Amygdala (tissue), 56 donors: ENCODE measurements around the gene CENPB.
"Not testable (repeated sequence)": the region's sequence is repeated elsewhere in the genome, so short reads cannot be mapped to it uniquely, and the experiment has no call there.

Experiments used
- DNase-seq, 56 donors: peaks; one replicate each; lab custom pipeline; 2025; lab: John Stamatoyannopoulos, UW

The CENPB gene

DNA sequence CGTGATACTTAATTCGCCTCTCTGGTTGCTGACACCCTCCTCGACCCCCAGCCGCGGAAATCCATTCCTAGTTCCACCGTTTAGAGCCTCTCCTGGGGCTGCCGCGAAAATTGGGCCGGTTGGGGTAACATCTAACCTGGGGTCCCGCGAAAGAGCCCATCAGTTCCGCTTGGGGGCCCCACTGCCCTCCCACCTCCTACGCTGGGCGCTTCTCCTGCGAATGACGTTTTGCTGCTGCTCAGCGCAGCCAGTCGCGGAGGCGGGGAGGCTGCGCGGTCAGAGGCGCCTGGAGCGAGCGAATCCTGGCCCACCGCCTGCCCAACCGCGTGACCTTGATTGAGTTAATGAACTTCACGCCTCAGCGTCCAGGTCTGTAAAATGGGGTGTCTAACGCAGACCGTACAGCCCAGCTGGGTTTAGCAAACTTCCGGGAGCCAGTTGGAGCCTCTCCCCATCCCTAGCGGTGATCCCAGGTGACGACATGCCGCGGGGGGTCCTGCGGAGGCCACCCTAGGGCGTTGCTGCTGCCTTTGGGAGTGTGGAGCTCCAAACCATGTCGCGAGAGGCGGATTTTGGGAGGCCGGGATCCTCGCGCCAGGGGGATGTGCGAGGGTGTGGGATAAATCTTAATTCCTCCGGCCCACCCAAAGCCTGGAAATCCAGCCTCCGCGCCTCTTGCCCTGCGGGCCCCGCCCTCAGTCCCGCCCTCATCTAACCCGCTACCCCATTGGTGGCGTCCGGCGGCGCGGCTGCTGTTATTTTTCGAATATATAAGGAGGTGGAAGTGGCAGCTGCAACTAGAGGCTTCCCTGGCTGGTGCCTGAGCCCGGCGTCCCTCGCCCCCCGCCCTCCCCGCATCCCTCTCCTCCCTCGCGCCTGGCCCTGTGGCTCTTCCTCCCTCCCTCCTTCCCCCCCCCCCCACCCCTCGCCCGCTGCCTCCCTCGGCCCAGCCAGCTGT, 9.2 kb upstream of the CENPB start, which contains the start of gene CDC25B:
Gene CDC25B, plus strand, starts transcription at position 800 of the 958 bp plus-strand sequence. CDS start 222 bp downstream, outside the sequence.
- peak in 55 of 56 donors; percentile 66 to 97 (median 91) for DNase-seq

DNA sequence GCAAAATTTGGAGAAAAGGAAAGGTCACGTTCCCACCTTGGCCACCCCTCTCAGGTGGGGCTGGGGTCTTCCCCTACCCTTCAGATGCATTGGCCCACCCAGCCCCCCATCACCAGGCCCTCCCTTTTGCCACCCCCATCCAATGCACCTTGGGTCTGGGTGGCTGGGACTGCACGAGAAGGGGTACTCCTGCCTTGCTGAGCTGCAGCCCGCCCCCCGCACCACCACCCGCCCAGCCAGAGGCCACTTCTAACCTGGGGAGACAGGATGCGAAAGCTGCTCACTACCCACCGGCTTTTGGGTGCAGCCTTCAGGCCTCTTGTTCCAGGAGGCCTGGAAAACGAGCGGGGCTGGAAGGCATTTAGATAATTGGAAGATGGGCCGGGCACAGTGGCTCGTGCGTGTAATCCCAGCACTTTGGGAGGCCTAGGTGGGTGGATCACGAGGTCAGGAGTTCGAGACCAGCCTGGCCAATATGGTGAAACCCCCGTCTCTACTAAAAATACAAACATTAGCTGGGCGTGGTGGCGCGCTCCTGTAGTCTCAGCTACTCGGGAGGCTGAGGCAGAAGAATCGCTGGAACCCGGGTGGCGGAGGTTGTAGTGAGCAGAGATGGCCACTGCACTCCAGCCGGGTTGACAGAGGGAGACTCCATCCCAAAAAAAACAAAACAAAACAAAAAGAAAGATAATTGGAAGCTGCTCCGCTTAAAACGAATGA, 8.3 kb upstream of the CENPB start:
- no peak for DNase-seq

DNA sequence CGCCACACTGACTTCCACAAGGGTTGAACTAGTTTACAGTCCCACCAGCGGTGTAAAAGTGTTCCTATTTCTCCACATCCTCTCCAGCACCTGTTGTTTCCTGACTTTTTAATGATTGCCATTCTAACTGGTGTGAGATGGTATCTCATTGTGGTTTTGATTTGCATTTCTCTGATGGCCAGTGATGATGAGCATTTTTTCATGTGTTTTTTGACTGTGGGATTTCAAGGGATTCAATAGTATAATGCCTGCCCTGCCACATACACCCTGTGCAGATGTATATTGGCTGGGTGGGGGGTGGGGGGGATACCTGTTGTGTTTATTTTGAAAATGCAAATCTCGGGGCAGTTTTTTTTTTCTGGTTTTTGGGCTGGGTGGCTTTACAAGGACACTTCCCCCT, 7.6 kb upstream of the CENPB start:
- DNase-seq, result not testable (repeated sequence)

DNA sequence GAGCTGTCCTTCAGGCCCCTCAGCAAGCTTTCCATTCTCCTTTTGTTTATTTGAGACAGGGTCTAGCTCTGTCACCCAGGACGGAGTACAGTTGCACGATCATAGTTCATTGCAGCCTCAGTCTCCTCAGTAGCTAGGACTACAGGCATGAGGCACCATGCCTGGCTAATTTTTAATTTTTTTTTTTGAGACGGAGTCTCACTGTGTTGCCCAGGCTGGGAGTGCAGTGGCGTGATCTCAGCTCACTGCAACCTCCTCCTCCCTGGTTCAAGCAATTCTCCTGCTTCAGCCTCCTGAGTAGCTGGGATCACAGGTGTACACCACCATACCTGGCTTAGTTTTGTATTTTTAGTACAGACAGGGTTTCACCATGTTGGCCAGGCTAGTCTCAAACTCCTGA, 2.7 kb upstream of the CENPB start:
- DNase-seq, result not testable (repeated sequence)

DNA sequence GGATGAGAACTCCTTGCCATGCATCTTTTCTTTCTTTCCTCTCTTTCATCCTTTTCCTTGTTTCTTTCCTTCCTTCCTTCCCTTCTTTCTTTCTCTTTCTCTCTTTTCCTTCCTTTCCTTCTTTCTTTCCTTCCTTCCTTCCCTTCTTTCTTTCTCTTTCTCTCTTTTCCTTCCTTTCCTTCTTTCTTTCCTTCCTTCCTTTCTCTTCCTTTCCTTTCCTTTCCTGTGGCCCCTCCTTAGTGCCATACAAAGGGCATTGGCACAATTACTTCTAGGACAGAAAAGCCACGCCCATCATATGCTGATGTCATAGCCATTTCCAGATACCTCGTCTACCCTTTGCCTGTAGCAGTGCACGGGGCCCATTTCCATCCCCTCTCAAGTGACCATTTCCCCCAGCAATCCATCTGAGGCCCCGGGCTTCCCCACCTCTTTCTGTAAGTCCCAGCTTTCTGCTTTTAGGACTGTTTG, 2.2 kb upstream of the CENPB start:
- no peak for DNase-seq

DNA sequence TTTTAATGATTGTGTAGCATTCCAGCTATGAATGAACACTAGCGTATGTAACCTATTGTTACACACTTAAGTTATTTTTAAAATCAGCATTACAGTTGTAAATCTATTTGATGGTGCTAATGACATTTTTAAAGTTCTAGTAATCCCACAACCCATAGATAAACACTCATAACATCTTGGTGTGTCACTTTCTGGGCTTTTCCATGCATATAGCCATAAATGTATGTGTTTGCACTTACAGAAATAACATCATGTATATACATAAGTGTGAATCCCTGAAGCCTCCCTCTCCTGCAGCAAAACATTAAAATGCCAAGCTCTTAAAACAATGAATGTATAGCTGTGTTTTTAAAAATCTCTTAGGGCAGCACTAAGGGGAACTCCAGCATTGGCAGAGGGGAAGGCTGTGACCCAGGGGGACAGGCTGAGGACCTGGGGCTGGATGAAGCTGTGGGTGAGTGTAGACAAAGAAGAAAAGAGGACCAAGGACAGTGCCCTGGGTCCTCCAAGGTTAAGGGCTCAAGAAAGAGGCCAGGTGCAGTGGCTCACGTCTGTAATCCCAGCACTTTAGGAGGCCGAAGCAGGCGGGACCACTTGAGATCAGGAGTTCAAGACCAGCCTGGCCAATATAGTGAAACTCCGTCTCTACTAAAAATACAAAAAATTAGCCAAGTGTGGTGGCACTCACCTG, 929 bp upstream of the CENPB start:
- DNase-seq, result no peak

DNA sequence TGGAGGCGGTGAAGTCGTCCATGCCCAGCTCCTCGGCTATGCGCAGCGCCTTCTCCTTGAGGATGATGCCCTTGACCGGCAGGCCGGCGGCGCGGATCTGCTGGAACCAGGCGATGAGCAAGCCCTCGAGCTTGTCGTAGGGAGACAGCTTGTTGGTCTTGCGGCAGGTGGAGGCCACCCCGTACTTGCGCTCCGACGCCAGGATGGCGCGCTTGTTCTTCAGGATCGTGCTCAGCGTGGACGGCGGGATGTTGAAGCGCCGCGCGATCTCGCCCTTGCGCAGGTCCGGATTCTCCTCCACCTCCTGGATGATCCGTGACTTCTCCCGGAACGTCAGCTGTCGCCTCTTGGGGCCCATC, 435 bp downstream of the CENPB start:
- peak in 15 of 56 donors; percentile 21 to 44 (median 33) for DNase-seq

DNA sequence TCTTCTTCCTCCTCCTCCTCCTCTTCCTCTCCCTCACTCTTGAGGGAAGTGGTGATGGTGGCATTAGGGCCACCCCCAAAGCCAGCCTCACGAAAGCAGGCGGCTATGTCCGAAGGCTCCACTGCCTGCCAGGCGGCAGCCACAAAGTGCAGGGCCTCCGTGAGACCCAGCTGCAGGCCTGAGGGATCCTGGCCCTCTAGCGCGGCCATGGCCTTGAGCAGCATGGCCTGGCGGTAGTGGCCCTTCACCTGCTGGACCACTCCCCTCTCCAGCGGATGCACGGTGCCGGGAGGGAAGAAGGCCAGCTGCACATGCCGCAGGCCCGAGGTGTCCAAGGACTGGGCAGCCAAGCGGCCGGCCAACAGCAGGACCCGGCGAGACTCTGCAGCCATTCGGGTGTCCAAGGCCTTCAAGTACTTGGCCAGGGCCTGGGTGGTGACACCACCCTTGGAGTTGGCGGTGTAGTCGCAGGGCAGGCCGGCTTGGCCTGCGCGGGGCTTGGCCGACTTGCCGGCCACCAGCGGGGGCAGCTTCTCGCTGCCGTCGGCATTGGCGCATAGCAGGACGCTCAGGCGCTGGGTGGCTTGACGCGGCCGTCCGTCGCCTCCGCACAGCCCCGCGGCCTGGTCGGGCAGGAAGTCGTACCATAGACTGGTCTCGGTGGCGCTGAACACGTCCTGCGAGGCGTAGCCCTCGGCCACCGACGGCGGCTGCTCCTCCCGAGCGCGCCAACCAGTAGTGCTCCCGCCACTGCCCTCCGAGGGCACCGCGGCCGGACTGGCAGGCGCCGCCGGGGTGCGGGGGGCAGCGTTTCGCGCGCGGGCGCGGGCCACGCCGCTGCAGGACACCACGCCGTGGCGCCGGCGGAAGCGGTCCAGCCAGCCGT, 1.1 kb downstream of the CENPB start:
- DNase-seq, result peak in 1 of 56 donors; percentile 26

DNA sequence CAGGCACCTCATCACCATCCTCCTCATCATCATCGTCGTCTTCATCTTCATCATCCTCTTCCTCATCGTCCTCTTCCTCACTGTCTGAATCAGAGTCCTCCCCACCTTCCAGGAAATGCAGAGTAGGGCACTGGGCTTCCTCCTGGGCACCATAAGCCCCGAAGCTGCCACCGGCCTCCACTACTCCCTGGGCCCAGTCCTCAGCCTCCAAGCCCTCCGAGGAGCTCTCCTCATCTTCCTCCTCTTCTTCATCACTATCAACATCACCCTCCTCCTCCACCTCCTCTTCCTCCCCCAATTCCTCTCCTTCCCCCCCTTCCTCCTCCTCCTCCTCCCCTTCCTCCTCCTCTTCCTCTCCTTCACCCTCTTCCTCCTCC, 1.7 kb downstream of the CENPB start:
- no peak for DNase-seq

DNA sequence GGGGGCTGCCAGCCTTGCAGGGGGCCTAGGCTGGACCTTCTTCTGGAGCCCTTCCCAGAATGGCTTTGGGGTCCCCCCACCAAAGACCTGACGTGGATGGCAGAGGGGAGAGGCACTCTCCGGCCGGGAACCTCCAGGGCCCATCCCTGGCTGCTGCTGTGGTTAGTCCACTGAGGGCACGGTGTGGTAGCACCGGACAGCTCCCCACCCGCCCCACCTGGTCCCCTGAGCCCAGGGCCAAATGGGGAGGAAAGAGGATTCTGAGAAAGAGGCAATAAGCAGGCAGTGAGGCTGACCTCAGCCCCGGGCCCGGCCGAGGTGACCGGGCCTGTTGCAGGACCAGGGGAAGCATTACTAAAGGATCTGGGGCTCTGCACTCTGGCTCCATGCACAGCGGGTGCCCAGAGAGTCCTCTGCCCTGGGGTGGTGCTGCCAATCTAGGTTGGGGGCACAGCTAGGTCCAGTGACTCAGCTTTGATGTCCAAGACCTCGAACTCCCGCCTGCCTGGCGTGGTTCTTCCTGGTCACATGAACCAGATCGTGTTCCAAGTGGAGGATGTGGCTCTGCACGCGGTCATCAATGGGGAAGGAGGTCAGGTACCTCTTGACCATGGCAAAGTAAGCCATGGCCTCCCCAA, 2.2 kb downstream of the CENPB start:
- no peak for DNase-seq

DNA sequence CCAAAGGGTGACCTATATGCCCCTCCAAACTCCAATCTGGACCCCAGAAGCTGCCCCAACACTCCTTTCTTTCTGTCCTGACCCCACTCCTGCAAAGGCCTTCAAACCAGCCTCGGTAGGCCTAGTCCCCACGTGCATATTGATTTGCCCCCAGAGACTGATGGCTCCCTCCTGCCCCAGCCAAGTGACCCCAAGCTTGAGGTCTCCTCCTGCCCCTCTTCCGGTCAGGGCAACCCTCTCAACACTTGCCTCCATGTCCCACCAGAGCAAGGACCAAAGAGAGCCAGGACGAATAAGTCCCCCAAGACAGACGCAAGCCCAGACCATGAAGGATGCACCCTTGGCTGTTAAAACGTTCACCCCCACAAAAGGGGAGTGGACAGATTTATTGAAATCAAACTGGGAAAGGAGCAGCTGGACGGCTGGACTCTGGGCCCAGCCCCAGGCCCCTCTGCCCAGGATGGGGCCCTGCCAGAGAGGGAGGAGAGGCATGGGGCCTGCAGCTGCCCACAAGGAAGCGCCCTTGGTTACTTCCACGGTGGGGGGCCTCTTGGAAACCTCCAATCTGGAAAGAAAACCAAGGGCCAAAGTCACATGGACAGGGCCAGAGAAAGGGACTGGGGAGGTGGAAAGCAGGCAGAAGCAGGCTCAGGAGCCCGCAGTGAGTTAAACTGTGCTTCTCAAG, 2.9 kb downstream of the CENPB start:
- DNase-seq, result no peak

DNA sequence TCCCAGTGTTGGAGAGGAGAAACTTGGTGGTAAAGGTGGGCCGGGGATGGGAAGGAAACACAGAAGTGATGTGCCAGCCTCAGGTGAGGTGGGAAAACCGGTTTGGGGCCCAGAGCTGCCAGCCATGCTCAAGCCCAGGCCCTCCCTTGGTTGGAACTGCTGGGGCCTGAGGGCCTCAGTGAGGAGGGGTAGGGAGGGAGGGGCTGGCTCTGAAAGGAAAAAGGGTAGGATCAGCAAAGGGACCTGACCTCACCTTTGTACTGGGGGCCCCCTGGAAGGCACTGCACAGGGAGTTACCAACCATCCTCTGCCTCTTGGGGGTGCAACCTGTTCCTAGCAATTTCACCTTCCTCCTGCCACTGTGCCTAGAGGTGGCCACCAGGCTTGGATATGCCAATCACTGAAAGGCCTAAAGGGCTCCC, 3.5 kb downstream of the CENPB start:
- DNase-seq, result no peak

DNA sequence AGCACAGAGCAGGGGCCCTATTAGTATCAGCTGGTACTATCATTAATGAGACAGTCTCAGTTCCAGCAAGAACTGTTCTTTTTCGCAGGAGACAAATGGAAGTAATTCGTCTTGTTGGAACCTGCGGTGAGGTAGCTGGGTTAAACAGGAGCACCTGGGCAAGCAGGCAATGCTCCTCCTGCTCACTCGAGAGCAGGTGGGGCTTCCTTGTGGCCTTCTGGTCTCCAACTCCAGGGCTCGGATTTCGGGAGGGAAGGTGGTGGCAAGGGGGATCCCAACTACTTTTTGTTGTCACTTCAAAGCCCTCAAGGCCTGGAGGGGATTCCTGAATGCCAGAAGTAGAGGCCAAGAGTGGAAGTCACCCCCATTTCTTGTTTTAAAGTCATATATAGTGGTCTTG, 3.9 kb downstream of the CENPB start:
- no peak for DNase-seq

DNA sequence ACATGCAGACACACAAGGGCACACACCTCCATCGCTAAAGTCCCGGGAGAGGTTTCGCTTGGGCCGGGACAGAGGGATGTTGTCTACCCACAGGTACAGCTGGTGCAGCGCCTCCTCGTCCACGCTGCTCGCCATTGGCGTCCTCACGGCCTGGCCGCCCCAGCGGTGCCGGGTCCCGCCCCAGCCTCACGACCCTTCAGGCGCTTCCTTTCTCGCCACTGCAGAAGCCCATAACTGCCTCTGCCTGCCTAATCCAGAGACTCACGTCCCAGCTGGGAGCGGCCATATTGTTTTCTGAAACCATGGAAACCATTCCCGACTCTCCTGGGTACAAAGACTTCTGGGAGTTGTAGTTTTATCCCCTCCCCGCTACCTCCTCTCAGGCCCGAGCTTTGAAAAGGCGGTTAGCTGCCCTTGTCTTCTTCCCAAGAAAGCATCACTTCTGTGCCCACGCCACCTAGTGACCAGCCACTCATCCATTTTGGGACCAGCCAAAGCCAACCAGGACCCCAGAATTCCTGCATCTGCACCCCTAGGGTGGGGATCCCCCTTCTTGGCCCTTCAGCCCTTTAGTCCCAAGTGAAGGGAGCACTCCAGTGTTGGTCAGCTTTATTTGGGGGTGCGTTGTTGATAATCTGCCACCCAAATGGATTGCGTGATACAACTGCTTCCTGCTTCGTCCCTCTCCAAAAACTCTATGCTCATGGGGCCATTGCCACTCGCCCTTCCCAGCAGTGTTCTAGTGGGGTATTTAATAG, 5.2 kb downstream of the CENPB start, which contains the start of gene SPEF1:
Gene SPEF1, minus strand, starts transcription at position 296 of the 758 bp plus-strand sequence. Its CDS starts 161 bp downstream, at position 135.
- peak in 52 of 56 donors; percentile 27 to 90 (median 68) for DNase-seq

DNA sequence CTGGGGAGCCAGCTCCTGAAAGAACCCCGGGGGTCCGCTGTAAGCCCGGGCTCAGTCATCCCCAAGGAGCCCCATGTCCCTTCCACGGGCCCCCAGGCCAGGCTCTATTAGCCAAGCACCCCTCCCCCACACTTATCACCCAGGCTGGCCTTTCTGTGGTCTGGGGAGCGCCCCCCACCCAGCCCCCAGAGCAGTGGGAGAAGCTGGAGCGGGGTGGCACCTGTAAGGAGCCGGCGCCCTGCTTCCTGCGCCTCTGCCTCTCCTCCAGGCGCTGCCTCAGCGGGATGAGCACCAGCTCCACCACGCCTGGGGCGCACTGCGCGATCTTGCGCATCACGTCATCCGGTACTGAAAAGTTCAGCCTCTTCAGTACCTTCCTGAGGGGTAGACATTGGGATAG, 7.6 kb downstream of the CENPB start:
- peak in 3 of 56 donors; percentile 16 to 30 (median 28) for DNase-seq

DNA sequence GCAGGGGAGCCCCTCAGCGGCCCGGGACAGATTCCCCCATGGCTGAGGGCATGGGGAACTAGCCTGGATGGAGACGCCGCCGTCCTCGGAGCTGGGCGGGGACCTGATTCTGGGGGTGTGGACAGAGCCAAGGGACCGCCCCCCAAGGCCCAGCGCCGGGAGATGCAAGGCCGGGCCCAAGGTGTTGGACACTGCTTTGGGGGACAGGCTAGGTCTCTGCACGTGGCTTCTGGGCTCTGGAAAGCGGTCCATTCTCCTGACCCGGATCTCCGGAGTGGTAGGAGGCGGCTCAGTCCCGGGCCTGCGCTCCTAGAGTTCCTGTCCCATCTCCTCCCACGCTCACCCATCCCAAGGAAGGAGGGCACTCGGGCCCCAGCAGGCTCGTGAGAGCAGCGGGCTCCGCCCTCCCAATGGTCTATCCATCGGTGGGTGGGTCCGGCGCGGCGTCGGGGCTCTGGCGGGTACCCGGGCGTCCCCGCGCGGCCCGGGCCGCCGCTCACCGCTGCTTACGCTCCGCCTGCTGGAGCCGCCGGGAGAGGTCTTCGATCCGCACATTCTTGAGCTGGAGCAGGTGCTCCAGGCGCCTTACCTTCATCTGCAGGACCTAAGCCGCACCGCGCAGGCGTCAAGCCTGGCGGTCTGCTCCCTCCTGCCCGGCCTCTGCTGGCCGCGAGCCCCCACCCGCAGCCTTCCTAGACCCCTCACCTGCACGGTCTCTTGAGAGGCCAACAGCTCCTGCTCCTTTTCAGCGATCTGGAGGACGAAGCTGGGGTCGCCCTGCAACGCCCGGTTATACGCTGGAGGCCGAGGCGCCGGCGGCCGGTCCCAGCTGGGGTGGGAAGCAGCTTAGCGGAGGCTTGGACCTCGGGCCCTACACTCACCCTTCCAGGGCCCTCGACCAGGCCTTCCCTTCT, 8.6 kb downstream of the CENPB start:
- peak in 8 of 56 donors; percentile 15 to 58 (median 30) for DNase-seq

DNA sequence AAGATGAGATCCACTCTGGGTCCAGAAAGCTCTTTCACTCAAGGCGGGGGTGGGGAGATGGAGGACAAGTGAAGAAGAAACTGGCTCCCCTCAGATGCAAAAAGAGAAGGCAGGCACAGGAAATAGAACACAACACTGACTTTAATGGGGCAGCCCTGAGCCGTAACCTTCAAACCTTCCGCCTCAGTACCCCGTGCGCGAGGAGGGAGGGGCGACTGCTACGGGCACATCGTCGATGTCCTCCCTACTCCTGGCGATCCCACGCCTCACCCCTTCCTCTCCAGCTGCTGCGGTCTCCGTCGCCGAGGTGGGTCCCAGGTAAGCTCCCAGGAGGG, 9.2 kb downstream of the CENPB start:
- no peak for DNase-seq
